HFFc6 (cell line): Measurements from ENCODE around the gene ALDH3B1. TPM values are rescaled to one million over a fixed set of nuclear protein-coding genes. Genes with fewer than 3 reads are reported as not detected.

Source experiments
- DNase-seq: peaks from one replicate; pipeline ENCODE4 v3.0.0-alpha.2; 2018
- H3K27ac Mint-ChIP-seq: 2 replicates; pipeline ENCODE4 v1.8.0; 2020; ENCODE audit warnings: mild to moderate bottlenecking, mixed read lengths
- H3K27me3 Mint-ChIP-seq: 2 replicates; pipeline ENCODE4 v1.8.0; 2021; ENCODE audit warnings: mild to moderate bottlenecking, moderate library complexity, mixed read lengths; ENCODE audit not compliant: insufficient read depth
- H3K36me3 Mint-ChIP-seq: 2 replicates; pipeline ENCODE4 v1.8.0; 2021; ENCODE audit warnings: low read depth, mixed read lengths
- H3K4me1 Mint-ChIP-seq: 2 replicates; pipeline ENCODE4 v1.8.0; 2020; ENCODE audit warnings: low read depth, mixed read lengths
- H3K4me3 Mint-ChIP-seq: 2 replicates; pipeline ENCODE4 v1.8.0; 2020; ENCODE audit warnings: mild to moderate bottlenecking, moderate library complexity, mixed read lengths
- H3K9me3 Mint-ChIP-seq: 2 replicates; pipeline ENCODE4 v1.8.0; 2020; ENCODE audit warnings: mild to moderate bottlenecking, mixed read lengths
- total RNA-seq, 6 experiments: library from RNA; stranded (reverse); fragmentation: NEBNext Ultra II Directional; extraction: Animal tissue kit (Norgen Biotek cat#: 25700); gene quantifications; 2 replicates in 1 of 6; 3 replicates in 5 of 6; pipeline ENCODE4 v1.2.3, GENCODE V29; 2021
- TF ChIP-seq, protein P1 (sequence below): fragments of 200-600 bp; sonication (generic); IDR thresholded peaks from 2 replicates; pipeline ENCODE4 v1.5.0; 2021; ENCODE audit warnings: antibody characterized with exemption, mild to moderate bottlenecking

Gene ALDH3B1
- total RNA-seq, 6 experiments from 2014 or later = 29.5 to 47.4 (median 43.4) TPM

DNA sequence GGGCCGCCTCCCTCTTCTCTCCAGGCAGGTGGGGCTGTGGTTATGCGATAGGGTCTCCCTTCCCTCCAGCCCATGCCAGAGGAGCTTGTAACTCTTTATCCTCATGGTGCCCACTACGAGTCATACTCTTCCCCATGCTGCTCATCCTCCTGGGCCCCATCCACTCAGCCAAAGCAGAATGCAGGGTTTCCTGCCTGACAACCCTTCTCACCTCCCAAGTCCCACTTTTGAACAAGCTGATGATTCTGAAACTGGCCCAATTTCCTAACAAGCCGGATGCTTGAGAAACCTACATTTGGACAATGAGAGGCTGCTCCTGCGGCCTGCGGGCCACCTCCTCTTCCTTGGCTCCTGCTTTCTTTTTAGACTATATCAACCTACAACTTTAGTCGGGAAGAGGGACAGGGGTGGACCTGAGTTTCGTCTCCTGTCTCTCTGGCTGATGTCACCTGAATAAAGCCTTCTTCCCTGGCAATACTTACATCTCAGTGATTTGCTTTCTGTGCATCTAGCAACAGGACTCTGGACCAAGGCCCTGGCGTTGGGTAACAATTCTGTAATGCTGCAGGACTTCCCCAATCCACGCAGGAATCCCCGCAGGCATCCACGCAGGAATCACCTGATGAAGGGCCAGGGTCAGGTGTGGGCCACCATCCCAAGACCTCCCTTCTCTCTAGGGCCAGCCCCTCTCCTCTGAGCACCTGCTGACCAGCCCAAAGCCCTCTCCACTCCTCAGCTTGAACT lies 18.8 kb downstream of the ALDH3B1 start:
- H3K36me3 Mint-ChIP-seq = peaks cover 39% of the 10 kb centered on the region
- peaks cover 4% of the 10 kb centered on the region for H3K27me3 Mint-ChIP-seq
- no peaks in the 10 kb centered on the region for H3K9me3 Mint-ChIP-seq
- peak overlapping the region; percentile 91 for H3K27ac Mint-ChIP-seq
- peaks cover 55% of the 10 kb centered on the region for H3K4me1 Mint-ChIP-seq
- TF ChIP-seq, protein P1, sequence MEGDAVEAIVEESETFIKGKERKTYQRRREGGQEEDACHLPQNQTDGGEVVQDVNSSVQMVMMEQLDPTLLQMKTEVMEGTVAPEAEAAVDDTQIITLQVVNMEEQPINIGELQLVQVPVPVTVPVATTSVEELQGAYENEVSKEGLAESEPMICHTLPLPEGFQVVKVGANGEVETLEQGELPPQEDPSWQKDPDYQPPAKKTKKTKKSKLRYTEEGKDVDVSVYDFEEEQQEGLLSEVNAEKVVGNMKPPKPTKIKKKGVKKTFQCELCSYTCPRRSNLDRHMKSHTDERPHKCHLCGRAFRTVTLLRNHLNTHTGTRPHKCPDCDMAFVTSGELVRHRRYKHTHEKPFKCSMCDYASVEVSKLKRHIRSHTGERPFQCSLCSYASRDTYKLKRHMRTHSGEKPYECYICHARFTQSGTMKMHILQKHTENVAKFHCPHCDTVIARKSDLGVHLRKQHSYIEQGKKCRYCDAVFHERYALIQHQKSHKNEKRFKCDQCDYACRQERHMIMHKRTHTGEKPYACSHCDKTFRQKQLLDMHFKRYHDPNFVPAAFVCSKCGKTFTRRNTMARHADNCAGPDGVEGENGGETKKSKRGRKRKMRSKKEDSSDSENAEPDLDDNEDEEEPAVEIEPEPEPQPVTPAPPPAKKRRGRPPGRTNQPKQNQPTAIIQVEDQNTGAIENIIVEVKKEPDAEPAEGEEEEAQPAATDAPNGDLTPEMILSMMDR = no peak
- H3K4me3 Mint-ChIP-seq = peak overlapping the region; percentile 91
- no peak for DNase-seq

DNA sequence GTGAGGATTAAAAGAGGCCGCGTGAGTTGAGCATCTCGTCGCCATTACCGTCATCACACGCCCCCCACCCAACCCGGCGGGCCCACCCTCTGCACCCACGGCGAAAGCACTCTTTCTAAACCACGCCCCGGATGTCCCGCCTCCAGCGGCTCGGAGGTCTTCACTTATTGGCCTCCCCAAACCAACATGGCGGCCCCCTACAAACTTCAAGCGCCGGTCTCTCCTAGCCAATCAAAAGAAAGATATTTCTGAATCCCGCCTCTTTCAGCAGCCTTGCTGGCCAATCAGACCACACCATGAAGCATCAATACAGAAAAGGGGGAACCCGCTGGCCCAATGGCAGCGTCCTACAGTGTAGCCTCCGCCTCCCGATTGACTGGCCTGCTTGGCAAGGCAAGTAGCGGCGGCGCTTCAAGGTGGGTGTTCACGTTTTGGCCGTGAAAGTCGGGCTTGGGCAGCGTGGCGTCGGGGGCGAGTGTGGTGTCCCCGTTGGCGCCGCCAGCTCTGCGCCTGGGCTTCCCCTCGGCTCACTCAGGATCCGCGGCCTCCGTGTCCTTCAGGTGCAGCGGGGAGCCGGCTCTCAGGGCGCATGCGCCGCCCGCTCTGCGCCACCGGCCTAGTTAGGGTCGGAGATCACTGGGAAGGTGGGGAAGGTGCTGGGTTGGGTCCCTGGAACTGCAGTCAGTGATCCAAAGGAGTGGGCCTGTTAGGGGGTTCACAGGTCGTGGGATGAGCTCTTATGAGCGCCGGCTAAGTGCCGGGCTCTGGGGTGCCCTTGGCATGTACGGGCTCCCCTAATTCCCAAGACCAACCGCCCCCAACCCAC lies 20.4 kb downstream of the ALDH3B1 start, which contains the start of gene NDUFS8:
TSS of gene NDUFS8 (plus strand) at position 364 of the 826 bp plus-strand sequence. CDS start 1,471 bp downstream, outside the sequence.
- no peaks in the 10 kb centered on the region for H3K9me3 Mint-ChIP-seq
- H3K27me3 Mint-ChIP-seq = peaks cover 4% of the 10 kb centered on the region; the same call in 1 of the 2 replicates
- peak within 1 kb of the TSS; percentile 91 for H3K4me3 Mint-ChIP-seq
- TF ChIP-seq, protein P1 = no peak
- H3K4me1 Mint-ChIP-seq = peaks cover 50% of the 10 kb centered on the region
- peaks cover 23% of the 10 kb centered on the region for H3K36me3 Mint-ChIP-seq
- DNase-seq = peak; percentile 99
- H3K27ac Mint-ChIP-seq = peak within 1 kb of the TSS; percentile 91

DNA sequence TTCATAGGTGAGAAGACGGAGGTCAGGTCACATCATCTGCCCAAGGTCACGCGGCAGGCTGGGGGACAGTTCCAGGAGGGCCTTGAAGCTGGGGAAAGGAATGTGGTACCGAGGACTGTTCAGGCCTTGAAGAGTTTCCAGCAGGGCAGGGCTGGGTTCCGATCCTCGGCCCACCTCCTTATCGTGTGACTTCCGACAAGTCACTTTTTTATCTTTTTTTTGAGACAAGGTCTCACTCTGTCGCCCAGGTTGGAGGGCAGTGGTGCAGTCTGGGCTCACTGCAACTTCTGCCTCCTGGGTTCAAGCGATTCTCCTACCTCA lies 21.0 kb downstream of the ALDH3B1 start:
- TF ChIP-seq, protein P1 = no peak
- H3K4me1 Mint-ChIP-seq = peaks cover 48% of the 10 kb centered on the region
- peaks cover 18% of the 10 kb centered on the region for H3K36me3 Mint-ChIP-seq
- H3K4me3 Mint-ChIP-seq = peak overlapping the region; percentile 91
- peaks cover 4% of the 10 kb centered on the region; the same call in 1 of the 2 replicates for H3K27me3 Mint-ChIP-seq
- no peak for DNase-seq
- no peaks in the 10 kb centered on the region for H3K9me3 Mint-ChIP-seq
- H3K27ac Mint-ChIP-seq = peak overlapping the region; percentile 91

DNA sequence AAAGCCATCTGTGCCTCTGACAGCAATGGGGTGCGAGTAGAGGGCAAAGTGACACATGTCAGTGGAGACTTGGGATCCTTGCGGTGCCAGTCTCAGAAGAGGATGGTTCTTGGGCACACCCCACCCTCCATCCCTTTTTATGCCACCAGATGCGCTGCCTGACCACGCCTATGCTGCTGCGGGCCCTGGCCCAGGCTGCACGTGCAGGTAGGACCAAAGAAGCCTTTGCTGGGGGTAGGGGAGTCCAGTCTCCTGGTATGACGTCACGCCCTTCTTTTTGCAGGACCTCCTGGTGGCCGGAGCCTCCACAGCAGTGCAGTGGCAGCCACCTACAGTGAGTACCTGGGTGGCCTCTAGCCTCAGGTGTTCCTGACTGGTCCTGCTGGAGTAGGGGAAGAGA lies 21.9 kb downstream of the ALDH3B1 start:
- H3K4me3 Mint-ChIP-seq = peak overlapping the region; percentile 91
- no peaks in the 10 kb centered on the region for H3K9me3 Mint-ChIP-seq
- peaks cover 42% of the 10 kb centered on the region for H3K4me1 Mint-ChIP-seq
- H3K36me3 Mint-ChIP-seq = peaks cover 16% of the 10 kb centered on the region
- TF ChIP-seq, protein P1 = no peak; the same call in 1 of the 2 replicates
- DNase-seq = no peak
- peak overlapping the region; percentile 91 for H3K27ac Mint-ChIP-seq
- H3K27me3 Mint-ChIP-seq = peaks cover 4% of the 10 kb centered on the region; the same call in 1 of the 2 replicates

DNA sequence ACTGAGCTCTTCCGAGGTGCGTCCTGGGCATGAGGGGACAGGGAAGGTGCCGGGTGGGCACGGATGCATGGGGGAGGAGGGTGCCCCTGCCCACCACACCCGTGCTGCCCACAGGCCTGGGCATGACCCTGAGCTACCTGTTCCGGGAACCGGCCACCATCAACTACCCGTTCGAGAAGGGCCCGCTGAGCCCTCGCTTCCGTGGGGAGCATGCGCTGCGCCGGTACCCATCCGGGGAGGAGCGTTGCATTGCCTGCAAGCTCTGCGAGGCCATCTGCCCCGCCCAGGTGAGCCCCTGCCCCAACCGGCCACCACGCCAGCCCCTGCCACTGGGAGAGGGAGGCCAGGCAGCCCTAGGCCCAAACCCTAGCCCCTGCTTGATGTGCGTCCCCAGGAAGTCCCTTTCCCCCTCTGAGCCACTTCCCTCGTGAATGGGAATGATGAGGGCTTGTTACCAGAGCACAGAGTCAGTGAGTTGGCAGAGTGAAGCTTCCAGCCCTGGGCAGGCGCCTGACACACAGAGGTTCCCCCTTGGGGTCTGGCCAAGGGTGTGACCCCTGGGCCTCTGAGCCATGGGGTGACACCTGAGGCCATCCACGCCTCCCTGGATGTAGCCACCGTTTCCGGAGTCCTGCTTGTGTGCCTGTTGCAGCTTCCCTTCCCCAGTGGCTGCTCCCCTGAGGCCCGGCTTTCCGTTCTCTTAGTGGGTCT lies 23.0 kb downstream of the ALDH3B1 start:
- TF ChIP-seq, protein P1 = no peak
- peaks cover 16% of the 10 kb centered on the region for H3K36me3 Mint-ChIP-seq
- H3K4me1 Mint-ChIP-seq = peaks cover 36% of the 10 kb centered on the region
- peaks cover 3% of the 10 kb centered on the region; the same call in 1 of the 2 replicates for H3K27me3 Mint-ChIP-seq
- no peaks in the 10 kb centered on the region for H3K9me3 Mint-ChIP-seq
- no peak overlapping the region for H3K27ac Mint-ChIP-seq
- no peak overlapping the region for H3K4me3 Mint-ChIP-seq
- DNase-seq = no peak
